PC-3 (cell line): Measurements from ENCODE around the gene HBB. TPM values are rescaled to one million over a fixed set of nuclear protein-coding genes. Genes with fewer than 3 reads are reported as not detected.

Source experiments
- ATAC-seq: fragments of 200-7000 bp; cut with Tn5 transposase; 2 replicates; pipeline ENCODE4 v1.9.1; 2020; ENCODE audit warnings: mild to moderate bottlenecking, moderate library complexity
- BruUV-seq: library from RNA; stranded (reverse); fragments of 400-500 nt; replicated peaks from 2 replicates; lab custom pipeline; 2021; lab: Mats Ljungman, UMichigan
- CTCF ChIA-PET: fragments of 300-600 bp; sonication (Branson Sonifier 250); formaldehyde crosslinking; loops from one replicate; lab custom pipeline; 2022; ENCODE audit warnings: antibody characterized with exemption; lab: Charles Lee
- POLR2A ChIA-PET: fragments of 300-600 bp; sonication (Branson Sonifier 250); formaldehyde crosslinking; loops from one replicate; lab custom pipeline; 2022; ENCODE audit warnings: antibody characterized with exemption; ENCODE audit not compliant: unreplicated experiment; lab: Charles Lee
- DNase-seq: peaks from one replicate; pipeline ENCODE4 v3.0.0-alpha.2; 2015
- H2AFZ ChIP-seq: fragments of 300-600 bp; sonication (generic); 2 replicates; pipeline ENCODE4 v1.6.0; 2016; ENCODE audit warnings: antibody characterized with exemption, low read length
- H3F3A ChIP-seq: fragments of 300-600 bp; sonication (generic); one replicate; pipeline ENCODE4 v1.6.0; 2017; ENCODE audit warnings: antibody characterized with exemption, low read length, control low read depth, mild to moderate bottlenecking; ENCODE audit not compliant: unreplicated experiment
- H3K27ac ChIP-seq: fragments of 300-600 bp; sonication (generic); 2 replicates; pipeline ENCODE4 v1.5.1; 2016; ENCODE audit warnings: mild to moderate bottlenecking, low read length
- H3K27me3 ChIP-seq: fragments of 300-600 bp; sonication (generic); 2 replicates; pipeline ENCODE4 v1.6.1; 2016; ENCODE audit warnings: low read length, mixed read lengths
- H3K36me3 ChIP-seq: fragments of 300-600 bp; sonication (generic); 2 replicates; pipeline ENCODE4 v1.6.1; 2016; ENCODE audit warnings: low read depth, mixed run types, low read length, mixed read lengths
- H3K4me1 ChIP-seq: fragments of 300-600 bp; sonication (generic); 2 replicates; pipeline ENCODE4 v1.5.1; 2016; ENCODE audit warnings: low read length; ENCODE audit not compliant: insufficient read depth
- H3K4me2 ChIP-seq: fragments of 300-600 bp; sonication (generic); 2 replicates; pipeline ENCODE4 v1.6.0; 2016; ENCODE audit warnings: low read length
- H3K4me3 ChIP-seq: fragments of 300-600 bp; sonication (generic); 2 replicates; pipeline ENCODE4 v1.5.1; 2016; ENCODE audit warnings: mild to moderate bottlenecking, low read length, mixed read lengths
- H3K79me2 ChIP-seq: fragments of 300-600 bp; sonication (generic); 2 replicates; pipeline ENCODE4 v1.6.1; 2017; ENCODE audit warnings: low read length, mixed read lengths
- H3K9ac ChIP-seq: fragments of 300-600 bp; sonication (generic); 2 replicates; pipeline ENCODE4 v1.6.0; 2016; ENCODE audit warnings: mild to moderate bottlenecking, low read length
- H3K9me2 ChIP-seq: fragments of 300-600 bp; sonication (generic); replicated peaks from 2 replicates; pipeline ENCODE4 v1.6.1; 2016; ENCODE audit warnings: mixed run types, low read length, mixed read lengths
- H3K9me3 ChIP-seq: fragments of 300-600 bp; sonication (generic); 2 replicates; pipeline ENCODE4 v1.6.1; 2016; ENCODE audit warnings: low read length, mixed read lengths
- H4K20me1 ChIP-seq: fragments of 300-600 bp; sonication (generic); 2 replicates; pipeline ENCODE4 v1.6.1; 2016; ENCODE audit warnings: low read length, mixed read lengths
- EZH2 ChIP-seq: fragments of 300-600 bp; sonication (generic); IDR thresholded peaks from one replicate; pipeline ENCODE4 v1.6.1; 2017; ENCODE audit warnings: antibody characterized with exemption, mild to moderate bottlenecking, low read length; ENCODE audit not compliant: unreplicated experiment
- EZH2phosphoT487 ChIP-seq: fragments of 300-600 bp; sonication (generic); IDR thresholded peaks from 2 replicates; pipeline ENCODE4 v1.6.1; 2018; ENCODE audit warnings: mild to moderate bottlenecking, antibody characterized with exemption, low read length, borderline replicate concordance
- intact Hi-C: fragments of 100-400 bp; cut with micrococcal nuclease; formaldehyde crosslinking; loops from 2 replicates; pipeline ENCODE4 v1.9.0; 2023
- total RNA-seq: library from RNA; depleted of rRNA; stranded (reverse); fragments of >200 nt; gene quantifications from 2 replicates; pipeline ENCODE4 v1.2.3, GENCODE V29; 2014
- TF ChIP-seq, protein P1 (sequence below): fragments of 300-600 bp; sonication (generic); conservative IDR thresholded peaks from 2 replicates; pipeline ENCODE4 v1.5.1; 2017; ENCODE audit warnings: antibody characterized with exemption, low read depth, mild to moderate bottlenecking, low read length

Gene HBB
- total RNA-seq, 1 experiment from 2014 or later: not detected

DNA sequence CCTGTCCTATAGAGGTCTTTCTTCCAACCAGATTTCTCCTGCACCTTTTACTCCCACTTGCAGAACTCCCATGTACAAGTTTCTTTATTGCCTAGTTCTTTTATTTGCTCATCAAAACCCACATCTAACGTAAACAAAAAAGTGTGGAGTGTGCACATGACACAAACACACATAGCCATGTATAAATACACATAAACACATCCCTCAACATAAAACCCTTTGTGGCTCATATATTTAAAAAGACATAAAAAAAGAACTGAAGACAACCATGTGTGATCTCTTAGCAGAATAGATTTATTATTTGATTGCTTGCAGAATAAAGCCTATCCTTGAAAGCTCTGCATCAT is 26.0 kb upstream of the HBB start:
- no peaks in the 10 kb centered on the region for H3F3A ChIP-seq
- no peak overlapping the region for H3K9ac ChIP-seq
- TF ChIP-seq EZH2phosphoT487: no peak
- no peak for TF ChIP-seq EZH2
- TF ChIP-seq, protein P1, sequence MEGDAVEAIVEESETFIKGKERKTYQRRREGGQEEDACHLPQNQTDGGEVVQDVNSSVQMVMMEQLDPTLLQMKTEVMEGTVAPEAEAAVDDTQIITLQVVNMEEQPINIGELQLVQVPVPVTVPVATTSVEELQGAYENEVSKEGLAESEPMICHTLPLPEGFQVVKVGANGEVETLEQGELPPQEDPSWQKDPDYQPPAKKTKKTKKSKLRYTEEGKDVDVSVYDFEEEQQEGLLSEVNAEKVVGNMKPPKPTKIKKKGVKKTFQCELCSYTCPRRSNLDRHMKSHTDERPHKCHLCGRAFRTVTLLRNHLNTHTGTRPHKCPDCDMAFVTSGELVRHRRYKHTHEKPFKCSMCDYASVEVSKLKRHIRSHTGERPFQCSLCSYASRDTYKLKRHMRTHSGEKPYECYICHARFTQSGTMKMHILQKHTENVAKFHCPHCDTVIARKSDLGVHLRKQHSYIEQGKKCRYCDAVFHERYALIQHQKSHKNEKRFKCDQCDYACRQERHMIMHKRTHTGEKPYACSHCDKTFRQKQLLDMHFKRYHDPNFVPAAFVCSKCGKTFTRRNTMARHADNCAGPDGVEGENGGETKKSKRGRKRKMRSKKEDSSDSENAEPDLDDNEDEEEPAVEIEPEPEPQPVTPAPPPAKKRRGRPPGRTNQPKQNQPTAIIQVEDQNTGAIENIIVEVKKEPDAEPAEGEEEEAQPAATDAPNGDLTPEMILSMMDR: no peak
- H3K4me2 ChIP-seq: no peak overlapping the region
- no peaks in the 10 kb centered on the region for H3K36me3 ChIP-seq
- no peak overlapping the region for H2AFZ ChIP-seq
- BruUV-seq: no TSS peak
- no peaks in the 10 kb centered on the region for H4K20me1 ChIP-seq
- H3K4me3 ChIP-seq: no peak overlapping the region
- H3K9me3 ChIP-seq: no peaks in the 10 kb centered on the region
- ATAC-seq (no peak), DNase-seq (no peak)
- ChIA-PET CTCF (no interaction called here), POLR2A (no interaction called here)
- H3K4me1 ChIP-seq: no peaks in the 10 kb centered on the region
- no peaks in the 10 kb centered on the region for H3K9me2 ChIP-seq
- no peaks in the 10 kb centered on the region; the same call in 1 of the 2 replicates for H3K27me3 ChIP-seq
- intact Hi-C loops: no loop called here
- no peak overlapping the region for H3K27ac ChIP-seq
- no peaks in the 10 kb centered on the region for H3K79me2 ChIP-seq

DNA sequence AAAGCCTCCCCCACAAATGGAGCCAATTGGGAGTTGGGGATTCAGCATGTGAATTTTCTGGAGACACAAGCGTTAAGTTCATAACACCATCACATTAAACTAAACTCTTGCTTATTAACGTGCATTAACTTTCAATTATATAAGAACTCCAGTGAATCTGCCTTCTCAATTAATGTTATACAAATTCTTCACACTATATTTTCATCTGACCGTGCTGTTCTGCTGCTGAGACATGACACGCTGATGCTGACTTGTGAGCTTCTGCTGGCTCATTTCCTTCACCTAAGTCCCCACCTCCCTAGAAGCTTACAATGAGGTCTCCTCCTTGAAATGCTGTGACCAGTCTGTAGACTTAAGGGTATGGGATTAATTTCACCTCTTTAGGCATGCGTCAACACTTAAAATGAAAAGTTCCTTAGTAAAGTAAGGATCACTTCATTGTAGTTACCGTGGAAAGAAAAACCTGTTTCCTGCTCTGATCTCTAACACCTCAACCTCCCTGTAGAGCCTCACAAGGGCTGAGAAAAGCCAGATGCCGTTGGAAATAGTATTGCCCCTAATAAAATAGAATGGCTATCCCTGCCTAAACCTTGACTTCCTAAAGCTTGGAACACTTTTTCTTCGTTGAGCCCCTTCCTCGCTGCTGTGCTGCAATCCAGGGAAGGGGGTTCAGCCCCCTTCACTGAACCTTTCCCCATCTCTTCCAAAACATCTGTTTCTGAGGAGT is 25.5 kb upstream of the HBB start:
- no peak for TF ChIP-seq EZH2
- ChIA-PET CTCF (no interaction called here), POLR2A (no interaction called here)
- Histone ChIP-seq H3K27ac (no peak overlapping the region), H3K4me3 (no peak overlapping the region), H3K4me2 (no peak overlapping the region), H3K9ac (no peak overlapping the region), H3K36me3 (no peaks in the 10 kb centered on the region), H3K27me3 (no peaks in the 10 kb centered on the region; the same call in 1 of the 2 replicates), H3F3A (no peaks in the 10 kb centered on the region), H3K9me2 (no peaks in the 10 kb centered on the region), H3K4me1 (no peaks in the 10 kb centered on the region), H3K79me2 (no peaks in the 10 kb centered on the region), H4K20me1 (no peaks in the 10 kb centered on the region), H2AFZ (no peak overlapping the region), H3K9me3 (no peaks in the 10 kb centered on the region)
- intact Hi-C loops: no loop called here
- BruUV-seq: no TSS peak
- DNase-seq (no peak), ATAC-seq (no peak)

DNA sequence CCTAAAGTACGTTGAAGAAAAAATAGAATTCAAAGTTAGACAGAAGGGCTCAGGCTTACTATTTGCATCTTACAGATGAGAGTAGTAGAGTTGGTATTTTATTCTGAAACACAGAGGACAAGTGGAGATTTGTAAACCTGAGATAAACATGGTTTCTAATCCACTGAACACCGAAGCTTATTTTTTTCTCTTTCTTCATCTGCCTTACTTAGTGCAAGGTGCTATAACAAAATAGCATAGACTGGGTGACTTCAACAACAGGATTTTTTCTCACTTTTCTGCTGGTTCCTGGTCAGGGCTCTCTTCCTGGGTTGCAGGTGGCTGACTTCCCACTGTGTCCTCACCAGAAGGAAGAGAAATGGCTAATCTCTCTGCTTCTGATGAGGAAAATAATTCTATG is 24.9 kb upstream of the HBB start:
- Histone ChIP-seq H4K20me1 (no peaks in the 10 kb centered on the region), H3K9me3 (no peaks in the 10 kb centered on the region), H3K4me1 (no peaks in the 10 kb centered on the region), H3K36me3 (no peaks in the 10 kb centered on the region), H3F3A (no peaks in the 10 kb centered on the region), H2AFZ (no peak overlapping the region), H3K79me2 (no peaks in the 10 kb centered on the region), H3K27ac (no peak overlapping the region), H3K27me3 (peaks cover 1% of the 10 kb centered on the region), H3K4me2 (no peak overlapping the region), H3K9me2 (no peaks in the 10 kb centered on the region), H3K4me3 (no peak overlapping the region), H3K9ac (no peak overlapping the region)
- BruUV-seq: no TSS peak
- no peak for ATAC-seq
- intact Hi-C loops: no loop called here
- ChIA-PET POLR2A (no interaction called here), CTCF (no interaction called here)
- DNase-seq: no peak
- TF ChIP-seq EZH2phosphoT487 (no peak), EZH2 (no peak)
- TF ChIP-seq, protein P1: no peak
